ENCODE data around the gene ZDHHC24.
"Not testable (repeated sequence)": the region's sequence is repeated elsewhere in the genome, so short reads cannot be mapped to it uniquely, and the experiment has no call there.

DNA sequence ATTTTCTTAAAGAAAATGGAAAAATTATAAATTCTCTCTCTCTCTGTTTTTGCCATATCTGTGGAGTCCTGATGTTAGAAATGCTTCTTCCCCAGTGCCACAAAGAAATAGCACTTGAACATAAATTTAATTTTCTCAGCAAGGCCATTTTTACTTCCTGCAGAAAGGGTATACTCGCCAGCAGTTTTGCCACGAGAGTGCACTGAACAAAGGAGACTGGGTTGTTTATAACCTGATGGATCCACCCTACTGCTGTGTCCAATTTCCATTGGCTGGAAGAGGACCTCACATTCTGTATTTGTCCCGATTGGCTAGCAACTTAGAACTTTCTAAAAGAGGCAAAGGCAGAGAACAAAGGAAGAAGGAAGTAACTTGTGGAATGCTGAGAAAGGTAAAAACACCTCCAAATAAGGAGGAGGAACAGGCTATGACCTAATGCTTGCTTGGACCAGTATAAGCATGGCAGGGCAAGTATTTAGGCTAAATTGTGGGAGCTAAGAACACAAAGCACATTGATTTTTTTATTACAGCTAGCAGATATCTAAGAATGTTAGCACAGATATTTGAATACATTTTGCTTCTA lies 36.8 kb upstream of the ZDHHC24 start:
- TF ChIP-seq, protein P1, sequence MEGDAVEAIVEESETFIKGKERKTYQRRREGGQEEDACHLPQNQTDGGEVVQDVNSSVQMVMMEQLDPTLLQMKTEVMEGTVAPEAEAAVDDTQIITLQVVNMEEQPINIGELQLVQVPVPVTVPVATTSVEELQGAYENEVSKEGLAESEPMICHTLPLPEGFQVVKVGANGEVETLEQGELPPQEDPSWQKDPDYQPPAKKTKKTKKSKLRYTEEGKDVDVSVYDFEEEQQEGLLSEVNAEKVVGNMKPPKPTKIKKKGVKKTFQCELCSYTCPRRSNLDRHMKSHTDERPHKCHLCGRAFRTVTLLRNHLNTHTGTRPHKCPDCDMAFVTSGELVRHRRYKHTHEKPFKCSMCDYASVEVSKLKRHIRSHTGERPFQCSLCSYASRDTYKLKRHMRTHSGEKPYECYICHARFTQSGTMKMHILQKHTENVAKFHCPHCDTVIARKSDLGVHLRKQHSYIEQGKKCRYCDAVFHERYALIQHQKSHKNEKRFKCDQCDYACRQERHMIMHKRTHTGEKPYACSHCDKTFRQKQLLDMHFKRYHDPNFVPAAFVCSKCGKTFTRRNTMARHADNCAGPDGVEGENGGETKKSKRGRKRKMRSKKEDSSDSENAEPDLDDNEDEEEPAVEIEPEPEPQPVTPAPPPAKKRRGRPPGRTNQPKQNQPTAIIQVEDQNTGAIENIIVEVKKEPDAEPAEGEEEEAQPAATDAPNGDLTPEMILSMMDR (IDR thresholded peaks at IDR 0.05; ENCODE audit: insufficient read depth, low read depth, low read length): not testable (repeated sequence)
- not testable (repeated sequence) for TF ChIP-seq EZH2 (IDR thresholded peaks at IDR 0.05; ENCODE audit: insufficient read depth, low read length)
